GM19043 (cell line): Measurements from ENCODE around the gene TDRD10.
"Not testable (repeated sequence)": the region's sequence is repeated elsewhere in the genome, so short reads cannot be mapped to it uniquely, and the experiment has no call there.

Experiments used
- ATAC-seq: cut with Tn5 transposase; IDR thresholded peaks from one replicate; pipeline ENCODE4 v1.9.1; 2021; ENCODE audit warnings: low read depth; ENCODE audit not compliant: unreplicated experiment

TDRD10 gene

DNA sequence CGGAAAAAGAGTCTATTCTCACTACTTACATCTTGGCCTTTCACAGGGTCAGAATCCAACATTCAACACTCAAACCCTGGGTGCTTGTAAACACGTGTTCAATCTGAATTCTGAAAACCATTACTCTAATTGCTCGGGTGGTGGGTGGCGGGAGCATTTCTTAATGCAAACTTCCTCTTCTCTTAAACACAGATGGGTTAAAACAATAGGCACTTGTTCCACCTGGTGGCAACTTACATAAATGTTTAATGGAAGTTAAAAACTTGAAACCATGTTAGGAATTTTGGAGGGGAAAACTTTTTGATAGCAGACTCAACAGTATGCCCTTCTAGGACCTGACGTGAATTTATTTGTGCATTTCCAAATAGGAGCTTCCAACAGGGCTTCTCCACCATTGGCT, 23.4 kb upstream of the TDRD10 start:
- no peak for ATAC-seq

DNA sequence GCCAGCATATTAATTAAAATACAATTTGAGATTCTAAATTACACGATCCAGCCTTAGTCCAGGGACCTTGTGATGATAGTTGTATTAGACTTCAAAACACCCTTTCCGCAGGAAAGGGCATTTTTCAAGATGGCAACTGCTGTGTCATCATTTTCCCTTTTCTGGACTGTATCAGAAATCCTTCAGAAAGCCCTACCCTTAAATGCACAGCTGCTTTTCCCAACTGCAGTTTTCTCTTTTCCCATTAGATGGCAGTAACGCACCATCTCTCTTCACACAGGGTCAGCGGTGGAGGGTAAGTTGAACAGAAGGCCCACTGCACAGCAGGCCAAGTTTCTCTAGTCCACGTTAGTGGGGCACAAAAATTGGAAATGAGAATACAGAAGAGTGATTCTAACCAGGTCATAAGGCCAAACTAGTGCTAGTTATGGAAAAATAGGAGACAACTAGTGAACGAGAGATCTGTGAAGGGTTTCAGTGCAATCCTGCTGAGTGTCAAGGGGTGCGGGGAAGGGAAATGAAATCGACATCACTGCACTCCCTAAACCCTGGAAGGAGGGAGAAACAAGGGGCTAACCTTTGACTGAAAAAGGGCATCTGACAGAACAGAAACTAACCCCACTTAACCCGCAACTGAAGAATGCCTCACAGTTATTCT, 22.1 kb upstream of the TDRD10 start:
- ATAC-seq: no peak

DNA sequence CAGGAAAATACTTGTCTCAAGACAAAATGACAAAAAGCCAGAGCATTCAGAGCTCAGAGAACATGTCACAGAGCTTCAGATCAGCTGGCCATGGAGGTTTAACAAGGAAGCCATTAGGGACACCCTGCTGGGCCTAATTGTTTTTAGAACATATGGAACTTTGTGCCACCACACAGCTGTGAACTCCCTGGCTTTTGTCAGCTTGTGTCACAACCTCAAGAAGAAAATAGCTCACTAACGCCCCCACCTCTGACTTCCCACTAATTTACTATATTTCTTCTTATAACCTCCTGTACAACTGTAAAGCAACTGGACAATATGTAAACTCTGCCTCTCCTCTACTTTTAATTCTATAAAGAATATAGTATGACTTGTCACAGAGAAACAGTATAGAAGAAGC, 21.0 kb upstream of the TDRD10 start:
- no peak for ATAC-seq

DNA sequence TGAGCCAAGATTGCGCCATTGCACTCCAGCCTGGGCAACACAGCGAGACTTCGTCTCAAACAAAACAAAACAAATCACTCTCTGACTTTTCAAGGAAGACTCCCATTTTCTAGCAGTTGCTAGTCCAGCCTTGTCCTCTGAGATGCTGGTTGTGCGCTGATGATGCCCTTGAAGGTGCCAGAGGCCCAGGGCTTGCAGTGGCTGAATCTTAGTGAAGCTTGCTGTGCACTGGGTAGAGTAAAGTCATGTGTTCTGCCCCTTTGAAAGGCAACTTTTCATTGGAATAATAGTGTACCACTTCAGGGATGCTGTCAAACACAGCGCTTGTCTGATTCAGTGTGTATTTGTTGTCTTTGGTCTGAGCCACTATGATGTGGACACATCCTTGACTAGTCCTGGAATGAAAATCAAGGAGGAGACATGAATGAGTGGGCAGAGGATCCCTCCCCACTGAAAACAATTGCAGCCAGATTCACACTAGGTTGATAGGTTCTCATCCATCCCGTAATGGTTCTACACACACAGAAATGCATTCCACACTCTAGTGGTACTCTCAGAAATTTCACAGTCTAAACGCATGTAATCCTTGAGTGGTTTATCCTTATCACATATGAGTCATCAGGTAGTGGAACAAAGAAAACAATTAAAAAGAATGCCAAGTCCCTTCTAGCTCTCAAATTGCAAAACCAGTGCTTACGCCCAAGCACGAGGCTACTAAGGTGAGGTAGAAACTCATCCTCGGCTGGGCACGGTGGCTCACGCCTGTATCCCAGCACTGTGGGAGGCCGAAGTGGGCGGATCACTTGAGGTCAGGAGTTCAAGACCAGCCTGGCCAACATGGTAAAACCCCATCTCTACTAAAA, 17.8 kb upstream of the TDRD10 start:
- no peak for ATAC-seq

DNA sequence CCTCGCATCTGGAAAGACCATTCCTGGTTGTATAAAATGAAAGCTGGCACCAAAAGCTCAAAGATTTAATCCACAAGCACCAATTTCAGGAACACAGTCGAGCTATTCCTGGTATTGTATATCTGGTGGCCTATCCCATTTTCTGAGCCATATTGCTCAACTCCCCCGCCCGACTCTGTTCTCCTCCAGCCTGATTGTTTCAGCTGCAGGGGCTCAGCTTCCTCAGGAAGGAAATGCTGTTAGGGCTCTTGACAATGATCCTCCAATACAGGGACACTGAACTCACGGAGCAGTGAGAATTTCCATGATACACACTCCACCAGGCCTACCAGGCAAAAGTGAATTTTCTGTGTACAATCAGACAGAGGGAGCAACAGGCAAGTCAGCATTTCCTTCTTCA, 16.9 kb upstream of the TDRD10 start:
- ATAC-seq: no peak

DNA sequence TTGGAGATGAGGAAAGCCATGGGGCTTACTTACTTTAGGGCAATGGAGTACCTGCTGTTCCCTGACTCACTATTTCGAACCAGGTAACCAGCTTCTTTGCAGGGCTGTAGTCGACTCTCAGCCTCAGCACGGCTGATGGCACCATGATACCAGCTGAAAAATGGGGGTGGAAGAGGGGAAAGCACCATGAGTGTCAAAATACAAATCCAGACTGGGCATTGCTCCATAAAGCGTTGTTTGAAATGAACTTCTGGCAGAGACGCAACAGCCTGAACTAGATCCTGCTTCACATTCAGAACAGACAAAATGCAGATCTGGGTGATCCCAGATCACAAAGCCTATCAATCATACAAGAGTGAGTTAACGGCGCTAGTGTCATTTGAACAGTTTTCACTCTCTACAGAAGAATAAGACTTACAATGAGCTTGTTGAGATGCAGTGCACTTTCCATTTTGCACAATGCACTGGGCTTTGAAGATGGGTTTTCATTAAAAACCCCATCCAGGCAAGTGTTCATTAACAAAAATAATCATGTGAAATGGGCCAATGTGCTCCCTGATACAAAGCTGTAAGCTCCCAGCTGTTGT, 16.0 kb upstream of the TDRD10 start:
- ATAC-seq: no peak

DNA sequence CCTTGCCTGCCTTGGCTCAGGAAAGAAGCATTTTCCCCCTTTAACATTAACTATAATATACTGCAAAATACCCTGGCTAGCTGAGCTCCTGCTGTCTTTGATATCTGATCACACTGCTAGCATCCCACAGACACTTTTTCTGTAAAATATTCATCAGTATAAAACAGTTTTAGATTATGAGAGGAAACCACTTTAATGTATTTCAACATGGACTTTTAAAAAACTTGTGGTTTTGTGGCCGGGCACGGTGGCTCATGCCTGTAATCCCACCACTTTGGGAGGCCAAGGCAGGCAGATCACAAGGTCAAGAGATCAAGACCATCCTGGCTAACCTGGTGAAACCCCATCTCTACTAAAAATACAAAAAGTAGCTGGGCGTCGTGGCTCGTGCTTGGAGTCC, 15.3 kb upstream of the TDRD10 start:
- ATAC-seq: not testable (repeated sequence)

DNA sequence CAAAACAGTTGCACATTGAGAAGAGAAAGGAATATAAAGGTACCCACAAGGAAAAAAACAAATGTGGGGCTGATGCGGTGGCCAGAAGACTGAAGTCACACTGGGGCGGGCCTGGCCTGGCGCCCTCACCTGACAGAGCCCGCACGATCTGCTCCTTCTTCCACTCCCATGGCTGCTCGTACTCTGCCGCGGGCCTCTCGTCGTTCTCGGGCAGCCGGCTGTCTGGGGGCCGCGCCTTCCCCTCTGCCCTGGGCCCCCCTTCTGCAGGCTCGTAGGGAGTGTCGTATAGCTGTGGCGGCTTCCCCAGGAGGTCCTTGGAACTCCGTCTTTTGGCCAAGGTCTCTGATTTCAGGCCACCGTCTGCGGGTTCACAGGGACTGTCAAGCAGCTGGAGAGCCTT, 13.1 kb upstream of the TDRD10 start:
- no peak for ATAC-seq

DNA sequence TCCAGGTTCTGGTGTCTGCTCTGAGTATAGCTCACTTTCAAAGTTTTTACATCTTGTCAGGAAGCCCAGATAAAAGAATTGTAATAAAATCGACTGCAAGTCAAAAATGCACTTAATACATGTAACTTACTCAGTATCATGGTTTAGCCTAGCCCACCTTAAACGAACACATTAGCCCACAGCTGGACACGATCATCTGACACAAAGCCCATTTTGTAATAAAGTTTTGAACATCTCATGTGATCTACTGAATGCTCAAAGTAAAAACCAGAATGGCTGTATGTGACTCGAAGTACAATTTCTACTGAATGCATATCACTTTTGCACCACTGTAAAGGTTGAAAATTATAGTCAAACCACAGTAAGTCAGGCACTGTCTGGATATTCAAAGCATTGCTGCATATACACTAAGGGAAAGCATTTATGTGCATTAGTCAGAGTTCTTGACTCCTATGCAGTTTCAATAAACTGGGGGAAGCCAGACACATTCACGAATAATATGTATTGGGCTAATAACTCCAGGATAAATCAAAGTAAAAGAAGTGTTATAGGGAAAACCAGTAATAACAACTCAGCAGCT, 12.2 kb upstream of the TDRD10 start:
- ATAC-seq: no peak

DNA sequence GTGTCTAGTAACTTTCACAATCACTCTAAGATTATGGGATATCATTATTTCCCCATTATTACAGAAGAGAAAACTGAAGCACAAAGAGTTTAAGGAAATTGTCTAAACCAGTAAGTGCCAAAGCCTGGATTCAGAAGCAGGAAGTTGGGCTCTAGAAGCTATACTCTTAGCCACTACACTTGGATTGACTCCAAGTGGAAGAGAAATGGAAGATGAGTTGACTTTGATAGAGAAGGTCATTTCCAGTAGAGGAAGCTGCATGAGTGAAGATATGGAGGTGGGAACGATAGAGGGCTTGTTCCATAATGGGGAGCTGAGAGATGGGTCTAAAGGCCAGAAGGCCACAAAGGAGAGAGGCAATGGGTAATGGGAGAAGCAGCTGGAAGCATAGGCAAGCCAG, 11.7 kb upstream of the TDRD10 start:
- no peak for ATAC-seq

DNA sequence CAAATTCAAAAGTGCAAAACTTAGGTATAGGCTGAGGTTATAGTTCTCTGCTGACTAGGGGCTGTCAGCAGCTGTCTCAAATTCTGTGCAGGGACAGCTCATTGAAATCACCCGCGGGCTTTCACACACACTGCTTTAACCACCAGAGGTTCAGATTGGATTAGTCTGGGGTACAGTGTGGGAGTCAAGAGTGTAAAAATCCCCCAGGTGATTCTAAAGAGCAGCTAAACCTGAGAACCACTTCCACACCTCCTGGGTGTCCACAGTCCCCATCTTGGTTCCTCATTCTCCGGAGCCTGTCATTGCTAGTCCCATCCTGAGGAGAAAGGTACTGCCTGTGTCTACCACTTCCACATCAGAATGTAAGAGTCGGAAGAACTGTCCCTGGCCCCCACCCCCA, 9.9 kb upstream of the TDRD10 start:
- ATAC-seq: no peak

DNA sequence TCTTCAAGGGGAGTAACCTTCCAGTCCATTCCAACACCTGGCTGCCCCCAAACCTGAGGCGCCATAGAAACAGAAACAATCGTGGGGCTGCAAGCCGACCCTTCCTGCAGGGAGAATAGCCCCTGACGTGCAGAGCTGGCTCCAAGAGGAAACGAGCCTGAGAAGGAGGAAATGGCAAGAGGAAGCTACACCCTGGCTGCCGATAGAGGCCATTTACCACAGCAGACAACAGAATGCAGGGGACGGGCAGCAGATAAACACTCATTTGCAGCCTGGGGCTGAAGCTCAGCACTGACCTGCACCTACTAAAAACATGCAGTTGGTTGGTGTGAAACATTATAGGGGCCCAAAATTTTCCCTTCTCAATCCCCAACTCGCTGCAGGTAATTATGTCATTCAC, 8.7 kb upstream of the TDRD10 start:
- no peak for ATAC-seq

DNA sequence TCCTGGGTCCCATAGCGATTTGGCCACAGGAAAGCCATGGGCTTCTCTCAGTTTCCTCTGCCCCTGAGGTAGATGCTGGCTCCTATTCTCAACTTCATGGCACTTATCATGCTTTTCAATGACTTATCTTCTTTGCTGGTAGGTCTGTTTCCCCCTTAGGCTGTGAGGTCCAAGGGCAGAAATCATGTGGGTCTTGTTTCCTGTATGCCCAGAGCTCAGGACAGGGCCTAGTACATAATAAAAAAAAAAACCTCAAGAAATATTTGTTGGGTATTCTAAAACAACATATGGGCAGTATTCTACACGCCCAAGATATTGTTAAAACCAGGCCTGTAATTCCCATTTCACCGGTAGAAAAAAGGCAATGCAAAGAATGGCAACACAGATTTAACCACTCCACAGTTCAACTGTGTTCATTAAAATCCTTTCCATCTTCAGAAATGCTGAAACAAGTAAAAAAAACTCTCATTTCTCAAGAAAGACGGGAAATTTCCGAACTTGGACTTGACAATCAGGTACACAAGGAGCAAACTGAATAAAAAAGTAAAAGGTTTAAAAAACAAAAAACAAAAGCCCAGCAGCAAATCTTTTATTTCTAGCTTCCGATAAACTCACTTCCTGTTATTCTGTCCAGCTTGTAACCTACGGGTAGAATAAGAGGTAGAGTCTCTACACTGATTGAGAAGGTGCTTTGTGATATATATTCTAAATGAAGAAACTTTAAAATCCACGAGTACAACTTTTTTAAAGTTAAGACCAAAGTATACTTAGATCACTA, 6.3 kb upstream of the TDRD10 start:
- ATAC-seq: no peak

DNA sequence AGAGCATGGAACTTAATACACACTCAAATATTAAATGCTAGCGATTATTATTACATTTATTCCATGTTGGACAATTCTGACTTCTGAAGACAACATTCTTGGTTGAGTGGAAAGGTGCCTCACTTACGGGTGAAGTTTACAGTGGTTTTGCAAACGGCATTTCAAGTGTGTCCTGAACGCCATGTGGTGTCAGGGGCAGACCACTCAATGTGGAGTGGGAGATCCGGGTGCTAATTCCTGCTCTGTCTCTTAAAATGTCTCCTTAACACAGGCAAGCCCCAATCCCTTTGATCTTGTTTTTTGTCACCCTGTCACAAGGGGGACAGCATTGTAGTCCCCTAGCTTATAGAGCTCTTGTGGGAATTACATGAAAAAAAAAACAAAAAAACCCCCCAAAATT, 5.6 kb upstream of the TDRD10 start:
- ATAC-seq: no peak

DNA sequence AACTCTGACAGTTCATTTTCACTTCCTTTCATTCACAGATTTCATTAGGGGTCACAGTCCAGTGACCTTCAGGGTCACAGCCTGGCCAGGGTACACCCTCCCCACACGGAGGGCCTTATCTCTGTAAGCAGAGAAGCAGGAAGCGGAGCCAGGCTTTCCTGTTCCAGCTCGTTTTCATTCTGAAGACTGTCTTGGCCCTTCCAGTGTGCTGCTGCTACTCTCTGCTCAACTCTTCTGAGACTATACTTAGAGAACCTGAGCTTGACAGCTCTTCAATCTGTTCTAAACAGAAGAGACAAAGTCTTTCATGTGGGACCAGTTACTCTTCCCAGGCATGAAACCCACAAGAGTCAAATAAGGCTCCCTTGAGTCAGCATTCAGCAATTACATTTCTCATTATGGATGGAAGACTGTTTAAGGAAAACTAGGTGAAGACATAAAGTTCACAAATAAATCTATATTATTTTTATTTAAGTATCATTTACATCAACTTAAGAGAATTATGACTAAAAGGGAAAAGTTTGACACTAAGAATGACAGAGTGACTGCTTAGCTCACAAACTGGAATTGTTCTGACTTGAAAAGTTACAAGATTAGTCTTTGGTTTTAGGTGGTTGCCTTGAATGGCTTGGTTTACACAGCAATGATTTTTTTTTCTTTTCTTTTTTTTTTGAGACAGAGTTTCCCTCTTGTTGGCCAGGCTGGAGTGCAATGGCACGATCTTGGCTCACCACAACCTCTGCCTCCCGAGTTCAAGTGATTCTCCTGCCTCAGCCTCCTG, 4.8 kb upstream of the TDRD10 start:
- no peak for ATAC-seq

DNA sequence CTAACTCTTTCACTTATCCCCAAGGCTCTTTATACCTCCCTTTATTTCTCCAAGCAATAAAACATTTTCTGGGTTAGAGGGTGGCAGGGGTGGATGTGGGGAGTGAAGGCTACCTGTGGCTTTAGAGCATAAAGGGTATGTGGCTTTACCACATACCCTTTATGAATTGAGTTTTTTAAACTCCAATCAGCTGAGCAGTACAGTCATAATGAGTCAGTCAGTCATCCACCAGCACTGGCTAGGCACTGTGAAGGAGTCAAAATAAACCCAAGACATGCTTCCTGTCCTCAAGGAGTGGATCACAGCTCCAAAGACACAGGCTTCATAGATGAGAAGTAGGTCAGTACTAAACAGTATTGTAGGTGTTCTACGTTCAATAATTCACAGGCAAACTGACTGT, 2.6 kb upstream of the TDRD10 start:
- ATAC-seq: no peak

DNA sequence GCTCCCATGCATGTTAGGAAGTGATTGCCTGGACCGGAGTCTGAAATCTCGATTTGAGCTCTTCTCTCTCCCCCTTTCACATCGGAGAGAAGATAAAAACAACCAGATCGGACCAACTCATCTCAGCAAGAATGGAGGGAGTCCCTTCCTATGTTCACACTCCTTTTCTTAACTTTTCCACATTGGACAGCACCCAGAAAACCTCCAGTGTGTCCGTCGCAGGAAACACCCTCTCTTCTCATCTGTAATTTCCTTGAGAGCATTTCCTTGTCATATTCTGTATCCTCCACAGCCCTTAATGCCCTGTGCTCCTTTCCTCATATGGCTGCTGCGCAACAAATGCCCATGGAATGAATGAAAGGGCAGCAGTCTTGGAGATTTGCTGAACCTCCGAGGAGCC, 1.5 kb upstream of the TDRD10 start:
- no peak for ATAC-seq

DNA sequence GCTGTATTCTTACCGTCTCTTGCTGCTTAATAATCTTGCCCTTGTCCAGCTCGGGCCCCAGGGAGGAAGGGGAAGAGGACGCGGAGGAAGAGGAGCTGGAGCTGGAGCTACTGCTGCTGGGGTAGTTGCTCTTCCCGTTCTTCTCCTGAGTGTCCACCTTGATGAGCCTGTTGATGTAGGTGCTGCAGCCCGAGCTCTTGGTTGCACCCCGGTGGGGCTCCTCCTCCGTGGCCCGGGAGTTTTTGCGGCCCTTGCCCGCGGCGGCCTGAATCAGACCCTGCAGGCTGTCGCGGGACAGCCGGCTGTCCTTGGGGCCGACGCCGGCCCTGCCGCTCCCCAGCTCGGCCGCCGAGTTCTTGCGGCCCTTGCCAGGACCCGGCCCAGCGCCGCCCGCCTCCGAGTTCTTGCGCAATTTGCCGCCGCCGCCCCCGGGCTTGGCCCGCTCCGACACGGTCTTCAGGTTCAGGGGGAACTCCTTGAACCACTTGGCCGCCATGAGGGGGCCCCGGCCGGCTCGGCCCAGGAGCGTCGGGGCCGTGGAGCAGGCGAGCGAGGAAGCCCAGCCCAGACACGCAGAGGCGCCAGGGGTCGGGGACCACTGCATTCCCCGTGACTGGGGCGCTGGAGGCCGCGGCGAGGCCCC, 475 bp upstream of the TDRD10 start:
- no peak for ATAC-seq

DNA sequence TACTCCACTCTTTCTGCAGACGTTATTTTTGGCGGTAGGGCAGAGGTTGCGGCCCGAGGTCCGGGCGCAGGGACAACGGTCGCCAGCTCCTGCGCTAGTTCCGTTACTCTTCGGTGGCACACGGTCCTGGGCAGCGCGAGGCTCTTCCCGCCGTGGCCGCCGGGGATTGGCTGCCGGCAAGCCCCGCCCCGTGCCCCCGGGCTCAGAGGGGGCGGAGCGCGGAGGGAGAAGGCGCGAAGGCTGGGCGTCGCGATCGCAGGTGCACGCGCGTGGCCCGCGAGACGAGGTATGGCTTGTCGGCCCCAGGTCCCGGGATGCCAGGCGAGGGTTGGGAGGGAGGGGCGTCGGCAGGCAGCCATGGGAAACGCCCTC, 711 bp downstream of the TDRD10 start:
- no peak for ATAC-seq

DNA sequence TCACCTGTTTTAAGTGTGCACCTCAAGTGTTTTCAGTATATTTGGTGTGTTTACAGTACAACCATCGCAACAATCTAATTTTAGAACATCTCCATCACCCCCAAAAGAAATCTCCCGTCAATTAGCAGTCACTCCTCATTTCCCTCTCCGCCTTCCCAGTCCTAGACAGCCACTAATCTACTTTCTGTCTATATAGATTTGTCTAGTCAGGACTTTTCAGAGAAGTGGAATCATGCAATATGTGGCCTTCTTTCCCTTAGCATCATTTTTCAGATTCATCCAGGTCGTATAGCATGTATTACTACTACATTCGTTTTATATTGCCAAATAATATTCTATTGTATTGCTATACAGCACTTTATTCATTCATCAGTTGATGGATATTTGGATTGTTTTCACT, 1.9 kb downstream of the TDRD10 start:
- no peak for ATAC-seq
